SKM-1 (cell line): Measurements from ENCODE around the gene PRPF19.

Experiments used
- DNase-seq: peaks from one replicate; lab custom pipeline; 2025; ENCODE audit not compliant: unreplicated experiment; lab: John Stamatoyannopoulos, UW

Gene PRPF19

GRCh38 chr11:60845338-60845737 is 61.0 kb downstream of the PRPF19 start:
- no peak for DNase-seq

- DNase-seq: no peak
These were observed 61.5 kb downstream of the PRPF19 start for GRCh38 chr11:60844870-60845221.

GRCh38 chr11:60844045-60844869 is 62.1 kb downstream of the PRPF19 start:
- DNase-seq: no peak

GRCh38 chr11:60842668-60843600 is 63.5 kb downstream of the PRPF19 start:
- DNase-seq: no peak

- peak; percentile 79 for DNase-seq
These were observed 64.4 kb downstream of the PRPF19 start, which contains the start of gene CCDC86 for GRCh38 chr11:60841797-60842667. Gene CCDC86 (plus strand): TSS chr11:60842113. CDS start chr11:60842125, 12 bp downstream.
